Pons (tissue), 1 donor: ENCODE data around the gene EFCAB11.

Experiments
- DNase-seq: peaks from one replicate; pipeline ENCODE4 v3.0.0-alpha.2; 2016; ENCODE audit warnings: low spot score

EFCAB11 gene, protein sequence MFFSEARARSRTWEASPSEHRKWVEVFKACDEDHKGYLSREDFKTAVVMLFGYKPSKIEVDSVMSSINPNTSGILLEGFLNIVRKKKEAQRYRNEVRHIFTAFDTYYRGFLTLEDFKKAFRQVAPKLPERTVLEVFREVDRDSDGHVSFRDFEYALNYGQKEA

DNA sequence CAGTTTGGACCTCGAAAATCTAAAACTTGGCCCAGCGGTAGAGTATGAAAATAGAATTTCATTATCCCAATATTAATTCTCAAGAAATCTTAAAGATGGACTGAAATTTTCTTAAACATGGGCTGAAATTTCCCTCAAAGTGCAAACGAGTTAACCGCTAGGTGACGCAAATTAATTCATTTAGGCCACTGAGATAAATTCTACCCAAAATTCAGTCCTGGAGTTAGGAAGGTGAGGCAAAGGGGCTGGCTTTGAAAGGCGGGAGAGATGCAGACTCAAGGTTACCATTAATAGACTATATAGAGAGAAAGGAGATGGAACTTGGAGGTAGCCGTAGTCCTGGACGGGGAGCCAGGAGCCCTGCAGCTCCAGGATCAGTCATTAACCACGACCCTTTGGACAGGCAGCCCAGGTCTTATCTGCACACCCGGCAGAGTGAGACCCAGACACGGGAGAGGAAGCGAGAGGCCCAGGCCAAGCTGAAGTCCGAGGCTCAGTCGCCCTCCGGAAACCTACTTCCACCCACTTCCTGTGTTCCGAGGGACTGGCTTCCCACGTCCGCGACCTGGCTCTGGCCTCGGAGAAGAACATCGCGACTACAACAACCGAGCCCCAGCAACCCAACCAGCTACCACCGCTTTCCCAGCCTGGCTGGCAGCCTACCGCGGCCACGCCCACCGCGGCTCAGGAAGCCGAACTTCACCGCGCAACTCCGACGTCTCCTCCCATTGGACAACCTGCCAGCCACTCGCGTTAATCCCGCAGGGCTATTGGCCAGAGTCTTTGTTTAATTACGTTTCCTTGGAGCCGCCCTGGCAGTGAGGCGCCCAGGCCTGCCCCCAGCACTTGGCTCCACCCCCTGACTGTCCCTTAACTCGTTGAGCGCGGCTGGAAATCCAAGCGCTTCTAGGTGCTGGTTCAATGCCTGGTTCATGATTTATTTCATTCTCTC, at the start of gene EFCAB11:
EFCAB11 (minus strand) TSS at position 661 of the 952 bp plus-strand sequence; CDS start at position 591, 70 bp downstream.
- peak; percentile 99 for DNase-seq

DNA sequence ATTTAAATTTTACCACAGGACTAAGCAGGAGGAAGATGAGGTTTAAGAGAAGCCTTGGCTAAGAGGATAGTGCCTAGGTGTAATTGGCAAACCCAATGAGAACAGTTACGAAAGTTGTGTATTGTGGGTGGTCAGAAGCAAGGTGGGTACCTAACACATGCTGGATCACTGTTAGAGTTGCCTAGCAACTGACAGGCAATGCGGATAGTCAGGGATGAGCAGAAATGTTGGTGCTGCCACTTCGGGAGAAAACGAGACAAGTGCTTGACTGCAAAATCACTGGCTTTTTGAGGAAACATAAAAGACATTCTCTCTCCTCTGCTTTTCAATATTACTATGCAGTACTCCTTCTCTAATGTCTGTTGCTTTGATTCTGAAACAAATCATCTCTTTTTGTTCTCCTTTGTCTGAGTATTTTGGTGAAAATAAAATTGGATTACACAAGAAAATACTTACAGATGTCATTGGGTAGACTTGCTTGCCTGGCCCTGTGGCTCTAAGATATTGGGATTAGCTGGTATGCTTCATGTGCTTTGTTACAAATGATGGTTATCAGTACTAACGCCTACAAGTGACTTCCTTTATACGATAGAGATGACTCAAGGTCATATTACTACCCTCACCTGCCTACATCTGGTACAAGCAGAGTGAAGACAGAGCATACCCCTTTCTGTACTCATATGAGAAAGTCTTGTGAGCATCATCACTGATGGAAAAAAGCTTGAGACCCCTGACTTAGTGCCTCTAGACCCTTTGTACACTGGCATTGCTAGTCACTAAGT, 49.2 kb upstream of the EFCAB11 start:
- DNase-seq = no peak

DNA sequence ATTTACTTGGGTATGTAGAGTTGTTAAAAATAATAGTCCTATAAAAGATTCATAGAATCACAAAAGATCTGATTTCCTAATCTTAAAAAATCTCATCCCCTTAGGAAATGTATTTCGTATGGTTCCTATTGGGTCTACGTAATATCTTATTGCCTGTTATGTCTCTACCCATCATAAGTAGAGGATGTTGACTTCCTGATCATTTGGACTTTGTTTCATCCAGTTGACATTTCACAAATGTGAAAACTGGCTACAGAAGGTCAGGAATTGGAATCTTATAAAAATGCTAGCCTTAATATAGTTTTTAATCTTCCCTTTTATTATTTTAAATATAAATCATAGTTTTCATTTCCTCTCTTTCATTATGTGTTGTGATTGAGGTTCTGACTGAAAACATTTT, 46.4 kb upstream of the EFCAB11 start:
- no peak for DNase-seq

DNA sequence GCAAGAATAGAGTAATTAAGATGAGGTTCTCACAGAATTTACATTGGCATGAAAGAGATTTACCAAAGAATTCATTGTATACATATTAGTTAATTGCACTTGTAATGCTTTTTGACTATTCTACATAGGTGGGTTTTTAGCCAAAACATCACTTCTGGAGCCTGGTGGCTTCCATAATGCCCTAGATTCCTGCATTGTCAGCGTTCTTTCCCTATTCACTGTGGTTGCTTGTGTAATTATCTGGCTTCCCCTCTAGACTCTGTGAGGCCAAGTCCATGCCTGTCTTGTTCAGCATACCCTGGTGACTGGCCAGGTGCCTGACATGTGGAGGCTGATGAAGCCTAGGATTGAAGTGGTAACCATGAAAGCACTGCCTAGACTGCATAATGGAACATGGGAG, 42.4 kb upstream of the EFCAB11 start:
- DNase-seq = no peak

DNA sequence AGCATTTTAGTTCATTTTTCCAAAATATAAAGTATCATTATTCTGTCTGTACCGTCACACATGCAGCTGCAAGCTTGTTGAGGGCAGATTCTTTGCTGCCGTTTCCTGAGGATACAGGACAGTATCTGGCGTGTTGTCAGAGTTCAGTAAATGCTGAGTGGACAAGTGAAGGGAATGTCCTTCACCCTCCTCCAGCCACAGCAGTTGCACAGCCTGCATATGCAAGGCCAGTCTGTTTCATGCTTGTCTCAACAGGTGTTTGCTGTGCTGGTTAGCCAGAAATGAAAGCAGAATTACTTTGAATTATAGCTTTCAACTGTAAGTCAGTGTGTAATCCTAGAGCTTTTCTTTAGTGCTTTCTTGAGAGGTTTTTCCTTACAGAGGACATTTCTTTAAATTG, 37.7 kb upstream of the EFCAB11 start:
- no peak for DNase-seq

DNA sequence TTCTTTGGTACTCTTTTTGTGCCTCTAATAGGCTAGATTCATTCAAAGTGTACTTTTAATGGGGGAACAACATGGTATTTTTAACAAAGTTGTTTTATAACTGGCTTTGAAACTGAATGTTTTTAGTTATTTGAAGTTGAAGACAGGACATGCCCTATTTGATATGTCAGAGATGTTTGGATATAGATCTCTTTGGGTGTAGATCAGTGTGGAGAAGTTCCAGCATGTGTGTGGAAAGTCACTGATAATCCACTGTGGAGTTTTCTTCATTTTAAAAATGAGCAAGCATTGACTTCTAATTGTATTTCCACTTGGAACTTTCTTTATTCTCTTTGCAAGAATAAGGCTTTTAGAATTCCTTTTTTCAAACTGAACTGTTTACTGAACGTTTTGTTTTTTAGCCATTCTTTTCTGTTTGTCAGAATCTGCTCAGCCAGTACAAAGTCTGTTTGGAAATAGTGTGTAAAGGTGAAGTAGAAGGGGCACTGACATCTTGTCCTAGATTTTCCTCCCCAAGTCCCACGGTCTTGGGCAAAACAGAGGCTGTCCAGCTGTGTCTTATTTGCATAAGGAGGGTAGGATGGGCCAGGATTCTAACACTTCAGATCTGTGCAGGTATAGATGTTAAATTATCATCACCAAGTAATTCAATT, 36.2 kb upstream of the EFCAB11 start:
- DNase-seq = no peak

DNA sequence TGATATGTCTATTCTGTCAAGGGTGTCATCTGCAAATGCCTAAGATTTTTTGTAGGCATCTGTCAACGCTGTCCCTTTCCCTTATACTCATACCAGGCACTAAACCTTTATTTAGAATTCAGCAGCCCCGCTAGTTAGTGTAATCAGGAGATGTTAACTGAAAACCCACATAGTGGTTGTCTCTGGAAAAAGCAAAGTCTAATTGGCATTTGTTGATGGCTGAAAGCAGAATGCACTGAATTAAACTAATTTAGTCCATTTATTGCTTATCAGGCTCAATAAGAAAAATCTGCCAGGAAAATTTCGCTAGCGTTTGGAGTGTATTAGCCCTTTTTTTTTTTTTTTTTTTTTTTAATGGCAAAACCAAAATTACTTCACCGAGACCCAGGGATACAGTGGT, 35.7 kb upstream of the EFCAB11 start:
- no peak for DNase-seq

DNA sequence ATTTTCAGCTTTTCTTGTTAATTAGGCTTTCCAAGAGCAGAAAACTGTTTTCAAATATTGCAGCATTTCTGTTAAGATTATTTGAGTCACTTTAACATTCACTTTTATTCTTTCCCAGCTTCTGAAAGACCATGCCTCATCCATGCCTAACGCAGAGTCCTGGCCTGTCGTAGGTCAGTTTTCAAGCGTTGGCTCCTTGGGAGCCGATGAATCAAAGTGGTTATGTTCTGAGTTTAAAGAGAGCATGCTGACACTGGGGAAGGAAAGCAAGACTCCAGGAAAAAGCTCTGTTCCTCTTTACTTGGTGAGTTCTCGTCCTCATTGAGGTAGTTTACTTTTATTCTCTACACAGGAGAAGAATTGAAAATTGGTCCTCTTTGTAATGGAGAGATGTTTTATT, 34.3 kb upstream of the EFCAB11 start:
- DNase-seq = no peak

DNA sequence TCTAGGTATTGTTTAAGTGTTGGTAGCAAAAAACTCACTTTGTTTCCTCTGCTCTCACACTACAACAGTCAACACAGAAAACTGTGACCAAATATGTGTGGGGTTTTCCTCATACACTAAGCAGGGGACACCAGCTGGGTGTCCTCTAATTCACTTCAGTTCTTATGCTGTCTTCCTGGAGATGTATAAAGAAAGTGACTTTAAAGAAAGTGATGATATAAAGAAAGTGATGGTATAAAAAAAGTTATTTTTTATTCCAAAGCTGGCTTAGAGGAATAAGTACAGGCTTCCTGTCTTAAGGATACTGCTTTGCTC, 32.6 kb upstream of the EFCAB11 start:
- DNase-seq = no peak

DNA sequence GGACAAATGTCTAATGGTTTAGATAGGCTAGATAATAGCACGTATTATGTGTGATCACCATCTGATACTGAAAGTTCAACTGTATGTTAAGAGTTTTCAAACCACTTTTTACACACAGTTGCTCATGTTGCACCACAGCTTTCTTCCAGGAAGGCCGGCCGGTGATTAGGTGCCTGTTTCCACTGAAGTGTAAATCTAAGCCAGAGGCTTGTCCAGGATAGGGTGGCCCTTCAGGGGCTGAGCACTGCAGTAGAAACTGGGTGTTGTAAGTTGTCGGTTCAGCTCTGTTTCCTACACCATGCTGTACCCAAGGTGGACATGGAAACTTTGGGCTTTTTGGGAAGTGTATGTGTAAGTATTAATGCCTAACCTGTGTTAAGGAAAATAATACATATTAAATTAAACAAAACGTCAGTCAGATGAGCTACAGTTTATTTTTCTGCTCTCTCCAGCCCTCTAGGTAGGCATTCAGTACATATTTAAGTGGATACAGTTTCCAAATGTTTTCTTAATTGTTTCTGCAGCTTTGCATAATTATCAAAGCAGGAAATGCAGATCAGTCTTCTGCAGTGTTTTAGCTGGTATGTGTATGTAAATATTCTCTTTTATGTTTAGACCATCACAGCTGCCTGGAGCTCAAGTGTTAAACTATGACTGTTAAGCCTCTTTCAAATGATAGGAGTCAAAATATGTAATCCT, 32.1 kb upstream of the EFCAB11 start:
- DNase-seq = no peak

DNA sequence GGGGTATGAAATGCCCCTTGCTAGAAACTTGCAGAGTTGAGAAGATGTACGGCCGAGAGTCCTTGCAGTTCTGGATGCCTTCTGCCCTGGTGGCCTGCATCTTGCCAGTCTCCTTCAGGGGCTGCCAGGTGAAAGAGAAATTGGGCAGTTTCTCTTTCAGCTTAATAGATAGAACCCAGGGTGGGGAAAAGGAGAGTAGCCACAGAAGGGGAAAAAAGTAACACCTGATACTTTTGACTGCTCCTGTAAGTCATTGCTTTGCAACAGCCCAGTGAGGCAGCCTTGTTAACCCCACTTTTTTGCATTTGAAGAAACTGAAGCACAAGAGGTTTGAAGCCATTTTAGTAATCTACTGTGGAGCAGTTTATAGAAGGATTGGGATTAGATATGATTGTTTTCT, 28.8 kb upstream of the EFCAB11 start:
- no peak for DNase-seq

DNA sequence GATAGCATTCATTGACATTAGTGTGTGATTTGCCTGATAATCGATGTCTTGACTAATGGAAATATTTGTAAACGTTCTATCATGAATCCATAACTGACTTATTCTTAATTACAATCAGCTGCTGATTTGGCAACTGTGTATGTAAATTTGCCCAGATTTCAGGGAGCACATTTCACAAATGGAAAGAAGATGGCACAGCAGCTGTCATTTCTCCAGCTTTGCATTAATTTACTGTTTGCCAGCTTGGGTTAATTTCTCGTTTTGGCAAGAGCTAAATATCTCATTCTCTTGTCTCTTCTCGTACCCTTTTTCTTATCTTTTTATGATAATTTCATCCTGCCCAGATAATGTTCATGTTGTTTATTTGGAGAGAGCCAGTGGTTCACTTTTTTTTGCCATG, 24.1 kb upstream of the EFCAB11 start:
- DNase-seq = no peak

DNA sequence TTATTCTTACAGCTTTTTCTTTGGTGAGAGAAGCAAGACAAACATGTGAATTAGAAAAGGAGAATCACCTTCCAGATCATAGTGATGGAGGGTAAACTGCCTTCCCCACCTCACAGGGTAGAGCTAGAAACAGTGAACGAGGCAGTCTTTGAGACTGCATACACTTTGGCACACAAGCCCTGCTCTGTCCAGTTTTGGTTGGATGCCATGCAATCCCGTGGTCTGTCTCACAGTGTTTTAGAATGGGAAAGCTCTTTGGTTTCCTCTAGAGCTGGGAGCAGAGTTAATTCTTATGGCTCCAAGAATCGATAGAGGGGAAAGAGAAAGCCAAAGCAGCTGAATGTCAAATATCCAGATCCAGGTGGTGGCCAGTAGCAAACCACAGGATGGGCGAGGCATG, 23.1 kb upstream of the EFCAB11 start:
- DNase-seq = peak; percentile 92

DNA sequence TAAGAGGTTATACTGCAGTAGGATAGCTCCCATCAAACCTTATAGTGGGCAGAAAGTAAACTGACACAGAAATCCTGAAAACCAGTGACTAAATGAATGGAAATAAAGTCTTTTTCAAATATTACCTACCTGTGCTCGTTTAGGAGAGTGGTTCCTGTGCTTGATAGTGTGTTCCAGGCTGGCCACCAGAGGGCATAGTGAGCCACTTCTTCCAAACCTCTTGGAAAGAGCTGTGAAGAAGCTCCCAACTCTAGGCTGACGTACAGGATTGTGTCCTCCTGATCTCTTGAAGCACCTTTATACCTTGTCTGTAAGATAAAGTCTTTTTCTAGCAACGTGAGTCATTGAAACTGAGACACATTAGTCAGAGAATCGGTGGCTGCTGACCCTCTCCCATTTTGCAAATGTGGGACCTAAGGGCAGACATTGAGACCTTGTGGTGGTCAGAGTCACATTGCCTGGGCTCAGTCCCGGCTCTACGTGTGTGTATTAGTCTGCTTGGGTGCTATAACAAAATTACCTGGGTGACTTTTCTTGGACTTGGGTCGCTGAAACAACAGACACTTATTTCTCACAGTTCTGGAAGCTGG, 18.8 kb upstream of the EFCAB11 start:
- peak; percentile 87 for DNase-seq

DNA sequence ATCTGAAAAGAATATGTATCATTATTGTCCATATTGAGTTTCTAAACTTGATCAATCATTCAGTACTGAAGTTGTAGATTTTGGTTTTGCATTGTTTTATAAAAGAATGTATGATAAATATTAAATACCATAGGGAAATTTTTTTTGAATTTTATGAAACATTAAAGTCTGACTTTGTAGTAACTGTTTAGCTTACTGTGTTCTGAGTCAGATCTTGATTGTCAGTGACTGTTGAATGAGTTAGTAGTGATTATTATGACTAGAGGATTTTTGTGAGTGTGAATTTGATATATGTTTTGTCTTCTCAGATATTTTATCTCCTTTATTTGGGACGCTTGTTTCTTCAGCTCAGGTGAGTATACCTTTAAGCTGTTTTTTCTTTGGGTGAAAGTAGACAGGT, 11.3 kb upstream of the EFCAB11 start:
- DNase-seq = no peak

DNA sequence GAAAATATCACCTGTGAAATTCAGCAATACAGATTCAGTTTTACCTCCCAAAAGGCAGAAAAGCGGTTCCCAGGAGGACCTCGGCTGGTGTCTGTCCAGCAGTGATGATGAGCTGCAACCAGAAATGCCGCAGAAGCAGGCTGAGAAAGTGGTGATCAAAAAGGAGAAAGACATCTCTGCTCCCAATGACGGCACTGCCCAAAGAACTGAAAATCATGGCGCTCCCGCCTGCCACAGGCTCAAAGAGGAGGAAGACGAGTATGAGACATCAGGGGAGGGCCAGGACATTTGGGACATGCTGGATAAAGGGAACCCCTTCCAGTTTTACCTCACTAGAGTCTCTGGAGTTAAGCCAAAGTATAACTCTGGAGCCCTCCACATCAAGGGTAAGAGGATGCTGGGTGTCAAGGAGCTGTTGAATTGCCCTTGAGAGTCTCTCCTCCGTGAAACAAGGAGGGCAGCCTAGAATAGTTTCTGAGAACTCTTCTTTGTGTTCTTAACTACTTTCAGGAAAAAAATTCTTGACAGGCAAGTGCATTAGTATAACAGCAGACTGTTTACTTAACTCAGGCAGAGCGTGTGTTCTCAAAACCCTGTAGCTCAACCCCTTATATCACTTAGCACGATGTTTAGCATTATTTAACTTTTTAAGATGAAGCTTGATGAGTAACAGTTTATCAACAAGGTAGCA, 8.9 kb upstream of the EFCAB11 start:
- no peak for DNase-seq

DNA sequence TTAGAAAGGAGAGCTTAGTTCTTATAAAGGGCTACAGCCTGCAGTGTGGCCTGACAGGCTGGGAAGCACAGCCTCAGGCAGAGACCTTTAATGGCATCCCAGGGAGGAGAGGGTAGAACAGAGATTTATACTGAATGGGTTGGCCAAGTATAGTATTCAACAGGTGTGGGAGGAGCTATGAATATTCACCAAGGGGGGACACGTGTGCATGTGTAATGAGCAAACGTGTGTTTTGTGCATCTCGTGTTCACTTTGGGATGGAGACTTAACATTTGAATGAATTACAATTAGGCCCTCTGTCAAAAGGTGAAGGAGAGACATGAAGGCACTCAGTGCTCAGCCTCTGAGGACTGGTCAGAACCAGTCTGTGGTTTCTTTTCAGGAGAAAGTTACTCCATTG, 6.4 kb upstream of the EFCAB11 start:
- DNase-seq = no peak

DNA sequence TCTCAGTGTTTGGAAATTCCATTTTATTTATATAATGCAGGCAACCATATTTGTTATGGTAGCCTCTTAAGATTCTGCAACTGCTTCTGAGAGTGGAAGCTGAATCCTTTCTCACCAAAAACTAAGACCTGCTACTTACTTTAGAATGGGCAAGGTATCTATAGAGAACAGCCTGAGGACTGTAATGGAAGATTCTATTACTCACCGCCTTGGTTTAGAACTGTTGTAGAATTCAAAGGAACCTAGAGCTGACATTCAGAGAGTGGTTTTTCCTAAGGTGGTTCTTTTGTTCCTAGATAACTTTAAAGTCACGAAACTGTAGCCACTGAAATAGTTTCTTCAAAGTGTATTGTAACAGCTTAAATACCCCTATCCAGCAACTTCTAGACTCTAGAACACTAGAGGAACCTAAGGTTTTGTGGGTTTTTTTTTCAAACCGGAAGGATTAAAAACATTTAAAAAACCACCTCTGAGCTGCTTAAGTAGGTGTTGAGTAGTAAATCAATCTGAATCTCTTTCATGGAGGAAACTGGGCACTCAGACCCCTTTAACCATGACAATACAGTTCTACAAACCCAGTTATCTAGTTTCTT, 5.4 kb upstream of the EFCAB11 start:
- DNase-seq = no peak

DNA sequence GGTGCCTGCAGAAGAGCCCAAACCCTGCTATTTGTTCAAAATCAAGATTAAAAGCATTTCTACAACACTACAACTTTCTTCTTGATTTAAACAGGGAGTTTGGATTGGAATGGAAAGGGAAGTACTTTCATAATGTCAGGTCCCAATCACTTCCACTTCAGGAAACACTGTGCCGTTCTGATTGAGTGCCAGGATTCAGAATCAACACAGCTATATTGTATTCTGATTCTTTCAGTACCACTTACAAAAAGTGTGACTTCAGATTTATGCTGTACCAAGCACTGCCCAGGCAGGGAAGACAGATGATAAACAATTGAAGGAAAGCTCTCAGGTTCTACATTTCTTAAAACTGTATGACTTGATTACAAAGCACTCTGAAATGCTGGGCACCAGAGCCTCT, 4.4 kb upstream of the EFCAB11 start:
- peak; percentile 66 for DNase-seq

DNA sequence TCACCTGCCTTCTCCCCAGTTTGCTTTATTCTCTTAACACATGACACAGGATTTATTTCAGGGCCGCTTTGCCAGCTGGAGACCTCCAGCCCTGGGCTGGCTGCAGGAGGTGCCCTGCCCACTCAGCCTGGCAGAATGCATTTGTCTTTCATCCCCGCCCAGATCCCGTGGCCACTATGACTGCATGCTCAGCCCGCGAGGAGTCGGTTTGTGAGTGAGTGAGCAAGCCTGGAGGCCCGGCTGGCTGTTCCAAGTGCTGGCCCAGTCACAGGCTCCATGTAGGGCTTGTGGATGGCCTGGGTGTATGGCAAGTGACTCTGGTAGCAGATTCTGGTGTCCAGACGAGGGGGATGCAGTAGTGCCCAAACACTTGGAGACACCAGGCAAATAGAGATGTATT, 3.3 kb upstream of the EFCAB11 start:
- DNase-seq = peak; percentile 62
